Coronary artery (tissue), 2 donors: Measurements from ENCODE around the gene KIAA1755.

Experiments used
- DNase-seq: peaks from one replicate; pipeline ENCODE4 v3.0.0-alpha.2; 2017; ENCODE audit warnings: low spot score
- H3K27ac ChIP-seq, 2 donors: fragments of 200-600 bp; sonication (generic); one replicate each; pipeline ENCODE4 v1.5.1; 2016 to 2019
- H3K4me3 ChIP-seq: fragments of 200-600 bp; sonication (generic); 2 replicates; pipeline ENCODE4 v1.5.1; 2016; ENCODE audit warnings: mild to moderate bottlenecking, moderate library complexity
- TF ChIP-seq, protein P1 (sequence below): fragments of 200-600 bp; sonication (generic); IDR thresholded peaks from one replicate; pipeline ENCODE4 v1.5.1; 2019; ENCODE audit warnings: antibody characterized with exemption

The KIAA1755 gene

GRCh38 chr20:38197619-38198018 is 62.9 kb downstream of the KIAA1755 start:
- Histone ChIP-seq H3K27ac (peak overlapping the region; percentile 77 to 92), H3K4me3 (no peak overlapping the region)
- DNase-seq: peak; percentile 24
- TF ChIP-seq, protein P1, sequence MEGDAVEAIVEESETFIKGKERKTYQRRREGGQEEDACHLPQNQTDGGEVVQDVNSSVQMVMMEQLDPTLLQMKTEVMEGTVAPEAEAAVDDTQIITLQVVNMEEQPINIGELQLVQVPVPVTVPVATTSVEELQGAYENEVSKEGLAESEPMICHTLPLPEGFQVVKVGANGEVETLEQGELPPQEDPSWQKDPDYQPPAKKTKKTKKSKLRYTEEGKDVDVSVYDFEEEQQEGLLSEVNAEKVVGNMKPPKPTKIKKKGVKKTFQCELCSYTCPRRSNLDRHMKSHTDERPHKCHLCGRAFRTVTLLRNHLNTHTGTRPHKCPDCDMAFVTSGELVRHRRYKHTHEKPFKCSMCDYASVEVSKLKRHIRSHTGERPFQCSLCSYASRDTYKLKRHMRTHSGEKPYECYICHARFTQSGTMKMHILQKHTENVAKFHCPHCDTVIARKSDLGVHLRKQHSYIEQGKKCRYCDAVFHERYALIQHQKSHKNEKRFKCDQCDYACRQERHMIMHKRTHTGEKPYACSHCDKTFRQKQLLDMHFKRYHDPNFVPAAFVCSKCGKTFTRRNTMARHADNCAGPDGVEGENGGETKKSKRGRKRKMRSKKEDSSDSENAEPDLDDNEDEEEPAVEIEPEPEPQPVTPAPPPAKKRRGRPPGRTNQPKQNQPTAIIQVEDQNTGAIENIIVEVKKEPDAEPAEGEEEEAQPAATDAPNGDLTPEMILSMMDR: no peak

GRCh38 chr20:38197217-38197616 is 63.3 kb downstream of the KIAA1755 start:
- peak overlapping the region; percentile 77 to 92 for H3K27ac ChIP-seq
- TF ChIP-seq, protein P1: no peak
- DNase-seq: peak; percentile 36
- H3K4me3 ChIP-seq: no peak overlapping the region

- H3K4me3 ChIP-seq: no peak overlapping the region
- H3K27ac ChIP-seq: peak overlapping the region; percentile 77 to 92
- DNase-seq: peak; percentile 93
- TF ChIP-seq, protein P1: no peak
These were observed 63.9 kb downstream of the KIAA1755 start for GRCh38 chr20:38196592-38196991.

- H3K27ac ChIP-seq: peak overlapping the region; percentile 77 to 92
- DNase-seq: peak; percentile 69
These were observed 64.5 kb downstream of the KIAA1755 start for GRCh38 chr20:38196076-38196475.

DNA sequence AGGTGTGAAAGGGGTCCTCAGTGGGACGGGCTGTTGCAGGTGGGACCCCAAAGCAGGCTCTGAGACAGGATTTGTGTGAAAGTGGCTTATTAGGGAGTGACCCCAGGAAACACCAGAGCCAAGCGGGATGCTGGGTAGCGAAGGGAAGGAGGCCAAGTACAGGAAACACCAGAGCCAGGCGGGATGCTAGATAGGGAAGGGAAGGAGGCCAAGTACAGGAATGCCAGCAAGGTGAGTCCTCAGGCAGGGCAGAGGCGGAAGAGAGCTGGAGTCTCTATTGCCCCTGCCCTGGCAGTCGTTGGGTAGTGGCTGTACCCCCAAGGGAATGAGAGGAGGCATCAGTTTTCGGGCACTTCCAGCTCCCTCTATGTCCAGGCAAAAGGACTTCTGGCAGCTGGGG is 65.0 kb downstream of the KIAA1755 start:
- H3K27ac ChIP-seq: peak overlapping the region; percentile 77 to 92
- TF ChIP-seq, protein P1: no peak
- H3K4me3 ChIP-seq: no peak overlapping the region
- peak; percentile 70 for DNase-seq

More at GRCh38 chr20:38196076-38196475, 64.5 kb downstream of the KIAA1755 start:
- TF ChIP-seq, protein P1: no peak
- no peak overlapping the region for H3K4me3 ChIP-seq

GRCh38 chr20:38194971-38195504 is 65.5 kb downstream of the KIAA1755 start:
- TF ChIP-seq, protein P1: no peak
- H3K27ac ChIP-seq: peak overlapping the region; percentile 77 to 92
- H3K4me3 ChIP-seq: no peak overlapping the region
- peak; percentile 67 for DNase-seq

DNA sequence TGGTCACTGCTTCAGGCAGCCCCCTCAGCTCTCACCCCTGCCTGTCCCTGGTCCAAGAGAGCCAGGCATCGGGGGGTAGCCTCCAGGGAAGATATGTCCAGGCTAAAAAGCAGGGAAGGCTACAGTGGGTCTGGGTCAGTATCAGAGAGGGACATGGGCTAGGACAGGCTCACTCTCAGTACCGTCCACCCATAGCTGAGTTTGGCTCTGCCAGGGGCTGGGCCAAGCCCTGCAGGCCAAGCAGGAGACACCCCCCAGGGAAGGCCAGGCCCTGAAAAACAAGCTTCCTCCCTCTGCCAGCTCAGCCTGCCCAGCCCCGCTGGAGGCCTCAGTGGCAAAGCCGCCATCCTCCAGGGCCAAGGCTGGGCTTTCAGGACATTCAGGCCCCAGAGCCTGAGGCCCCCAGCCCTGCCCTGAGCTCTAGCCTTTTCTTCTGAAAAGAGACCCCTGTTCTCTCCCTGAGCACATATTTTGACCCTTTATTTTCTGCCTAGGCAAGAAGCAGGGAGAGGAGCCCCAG is 66.9 kb downstream of the KIAA1755 start:
- TF ChIP-seq, protein P1: no peak
- DNase-seq: peak; percentile 67
- Histone ChIP-seq H3K27ac (peak overlapping the region in 1 of 2 donors; percentile 34), H3K4me3 (no peak overlapping the region)
